ENCODE measurements around the gene IL4. TPM values are rescaled to one million over a fixed set of nuclear protein-coding genes. Genes with fewer than 3 reads are reported as not detected.

The IL4 gene
- polyA plus RNA-seq, 1 donor from 2014 or later: not detected

GRCh38 chr5:132653716-132654115, 20.1 kb upstream of the IL4 start:
- no peak overlapping the region for H3K27ac ChIP-seq (ENCODE audit: low read length)
- TF ChIP-seq TAF1 (IDR thresholded peaks at IDR 0.05; ENCODE audit: low read depth) (no peak), REST (IDR thresholded peaks at IDR 0.05; ENCODE audit: borderline replicate concordance) (no peak), MXI1 (conservative IDR thresholded peaks at IDR 0.05; ENCODE audit: poor library complexity, severe bottlenecking) (no peak), EZH2 (IDR thresholded peaks at IDR 0.05; ENCODE audit: borderline replicate concordance, insufficient read depth, low read length, poor library complexity, severe bottlenecking) (no peak), RAD21 (conservative IDR thresholded peaks at IDR 0.05) (no peak), CTCF (IDR thresholded peaks at IDR 0.05; ENCODE audit: poor library complexity, severe bottlenecking) (no peak), EP300 (conservative IDR thresholded peaks at IDR 0.05; ENCODE audit: poor library complexity, severe bottlenecking) (no peak), SMC3 (conservative IDR thresholded peaks at IDR 0.05; ENCODE audit: poor library complexity) (no peak), POLR2AphosphoS5 (IDR thresholded peaks at IDR 0.05) (no peak)

GRCh38 chr5:132655821-132656773, 17.7 kb upstream of the IL4 start:
- peak overlapping the region; percentile 39 for H3K4me3 ChIP-seq (ENCODE audit: low read length)
- H3K9ac ChIP-seq (ENCODE audit: low read length): no peak overlapping the region
- no peaks in the 10 kb centered on the region for H3K79me2 ChIP-seq (replicated peaks; ENCODE audit: insufficient read depth, low read length)
- TF ChIP-seq TAF1 (IDR thresholded peaks at IDR 0.05; ENCODE audit: low read depth) (no peak), CTCF (IDR thresholded peaks at IDR 0.05; ENCODE audit: poor library complexity, severe bottlenecking) (no peak), EZH2 (IDR thresholded peaks at IDR 0.05; ENCODE audit: borderline replicate concordance, insufficient read depth, low read length, poor library complexity, severe bottlenecking) (no peak), MXI1 (conservative IDR thresholded peaks at IDR 0.05; ENCODE audit: poor library complexity, severe bottlenecking) (no peak), EP300 (conservative IDR thresholded peaks at IDR 0.05; ENCODE audit: poor library complexity, severe bottlenecking) (no peak), SMC3 (conservative IDR thresholded peaks at IDR 0.05; ENCODE audit: poor library complexity) (no peak), RAD21 (conservative IDR thresholded peaks at IDR 0.05) (no peak), POLR2AphosphoS5 (IDR thresholded peaks at IDR 0.05) (no peak)
- H3K27ac ChIP-seq (ENCODE audit: low read length): no peak overlapping the region
- H3K4me2 ChIP-seq (ENCODE audit: low read length): no peak overlapping the region
- no peaks in the 10 kb centered on the region for H3K9me2 ChIP-seq (ENCODE audit: insufficient read depth, low read length)
- no peak overlapping the region for H2AFZ ChIP-seq (ENCODE audit: low read depth, low read length)
- no peaks in the 10 kb centered on the region for H3K9me3 ChIP-seq (ENCODE audit: low read length)
- no peaks in the 10 kb centered on the region for H3F3A ChIP-seq (ENCODE audit: insufficient read depth, low read length, poor library complexity, severe bottlenecking)
- H3K27me3 ChIP-seq (ENCODE audit: insufficient read depth, low read depth, low read length): peaks cover 23% of the 10 kb centered on the region
- no peaks in the 10 kb centered on the region for H4K20me1 ChIP-seq (ENCODE audit: insufficient read depth)
- no peaks in the 10 kb centered on the region for H3K36me3 ChIP-seq (ENCODE audit: insufficient read depth, low read length)

More at GRCh38 chr5:132653716-132654115, 20.1 kb upstream of the IL4 start:
- peaks cover 23% of the 10 kb centered on the region for H3K27me3 ChIP-seq (ENCODE audit: insufficient read depth, low read depth, low read length)
- H3K36me3 ChIP-seq (ENCODE audit: insufficient read depth, low read length): no peaks in the 10 kb centered on the region
- H3K79me2 ChIP-seq (replicated peaks; ENCODE audit: insufficient read depth, low read length): no peaks in the 10 kb centered on the region
- no peak overlapping the region for H2AFZ ChIP-seq (ENCODE audit: low read depth, low read length)
- H4K20me1 ChIP-seq (ENCODE audit: insufficient read depth): no peaks in the 10 kb centered on the region
- H3K9me3 ChIP-seq (ENCODE audit: low read length): no peaks in the 10 kb centered on the region
- H3K9me2 ChIP-seq (ENCODE audit: insufficient read depth, low read length): no peaks in the 10 kb centered on the region
- no peak overlapping the region for H3K4me2 ChIP-seq (ENCODE audit: low read length)
- no peak overlapping the region for H3K4me3 ChIP-seq (ENCODE audit: low read length)
- no peaks in the 10 kb centered on the region for H3F3A ChIP-seq (ENCODE audit: insufficient read depth, low read length, poor library complexity, severe bottlenecking)
- H3K9ac ChIP-seq (ENCODE audit: low read length): no peak overlapping the region
